Activated naive CD4-positive, alpha-beta T cell treated with anti-CD3 and anti-CD28 coated beads, Interleukin-2, amount 50 U/mL, for 24 hours (primary cell): ENCODE data around the gene WFDC9.
"Not testable (repeated sequence)": the region's sequence is repeated elsewhere in the genome, so short reads cannot be mapped to it uniquely, and the experiment has no call there.

ENCODE experiments used
- H3K27ac Mint-ChIP-seq: one replicate; pipeline ENCODE4 v1.8.0; 2021; ENCODE audit warnings: mild to moderate bottlenecking, mixed read lengths
- H3K27me3 Mint-ChIP-seq: one replicate; pipeline ENCODE4 v1.8.0; 2021; ENCODE audit warnings: mixed read lengths
- H3K36me3 Mint-ChIP-seq: one replicate; pipeline ENCODE4 v1.8.0; 2021; ENCODE audit warnings: mixed read lengths
- H3K4me1 Mint-ChIP-seq: one replicate; pipeline ENCODE4 v1.8.0; 2021; ENCODE audit warnings: mixed read lengths
- H3K4me3 Mint-ChIP-seq: one replicate; pipeline ENCODE4 v1.8.0; 2021; ENCODE audit warnings: mild to moderate bottlenecking, mixed read lengths
- H3K9me3 Mint-ChIP-seq: one replicate; pipeline ENCODE4 v1.8.0; 2021; ENCODE audit warnings: mixed read lengths

WFDC9 gene

DNA sequence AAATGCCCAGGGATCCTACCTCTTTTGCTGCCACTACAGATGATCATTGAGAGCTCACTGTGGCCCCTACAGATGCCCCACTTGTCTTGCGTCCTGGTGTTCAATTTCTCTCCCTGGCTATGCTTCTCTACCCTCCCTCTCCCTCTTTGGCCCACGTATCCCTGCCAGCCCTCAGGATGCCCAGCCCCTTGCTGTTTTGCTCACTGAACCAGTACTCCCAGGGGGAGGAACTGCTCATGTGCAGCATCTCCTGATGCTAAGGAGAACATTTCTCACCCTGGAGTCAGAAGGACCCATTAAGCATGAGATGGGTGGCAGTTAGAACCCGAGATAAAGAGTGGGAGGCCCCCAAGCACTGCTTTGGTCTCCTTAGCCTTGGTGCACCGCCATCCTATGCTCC lies at the start of gene WFDC9:
Gene WFDC9, minus strand, starts transcription at position 101 of the 400 bp plus-strand sequence. CDS start 21,103 bp downstream, outside the sequence.
- Mint-ChIP-seq H3K27ac (no peak within 1 kb of the TSS), H3K4me1 (no peaks in the 10 kb centered on the region), H3K27me3 (peaks cover 14% of the 10 kb centered on the region), H3K36me3 (no peaks in the 10 kb centered on the region), H3K9me3 (no peaks in the 10 kb centered on the region), H3K4me3 (no peak within 1 kb of the TSS)

DNA sequence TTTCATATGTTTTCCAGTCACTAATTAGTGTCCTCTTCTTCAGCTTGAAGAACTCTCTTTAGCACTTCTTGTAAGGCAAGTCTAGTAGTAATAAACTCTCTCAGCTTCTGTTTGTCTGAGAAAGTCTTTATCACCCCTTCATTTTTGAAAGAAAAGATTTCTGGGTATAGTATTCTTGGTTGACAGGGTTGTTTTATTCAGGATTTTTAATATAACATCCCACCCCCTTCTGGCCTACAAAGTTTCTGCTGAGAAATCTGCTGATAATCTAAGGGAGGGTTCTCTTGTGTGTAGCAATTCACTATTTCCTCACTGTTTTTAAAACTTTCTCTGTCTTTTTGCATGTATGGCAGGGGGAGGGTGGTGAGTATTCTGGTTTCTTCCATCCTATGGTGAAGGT lies 48.6 kb upstream of the WFDC9 start:
- H3K9me3 Mint-ChIP-seq, result peaks cover 18% of the 10 kb centered on the region
- H3K27ac Mint-ChIP-seq, result no peak overlapping the region
- peaks cover 13% of the 10 kb centered on the region for H3K27me3 Mint-ChIP-seq
- H3K4me3 Mint-ChIP-seq, result no peak overlapping the region
- H3K36me3 Mint-ChIP-seq, result no peaks in the 10 kb centered on the region
- H3K4me1 Mint-ChIP-seq, result no peaks in the 10 kb centered on the region

DNA sequence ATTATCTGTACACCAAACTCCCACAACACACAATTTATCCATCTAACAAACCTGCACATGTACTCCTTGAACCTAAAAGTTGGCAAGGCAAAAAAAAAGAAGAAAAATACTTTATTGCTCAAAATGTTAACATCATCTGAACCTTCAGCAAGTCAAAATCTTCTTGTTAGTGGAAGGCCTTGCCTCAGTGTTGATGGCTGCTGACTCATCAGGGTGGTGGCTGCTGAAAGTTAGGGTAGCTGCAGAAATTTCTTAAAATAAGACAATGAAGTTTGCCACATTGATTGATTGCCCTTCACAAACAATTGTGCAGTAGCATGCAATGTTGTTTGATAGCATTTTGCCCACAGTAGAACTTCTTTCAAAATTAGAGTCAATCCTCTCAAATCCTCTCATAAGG lies 41.7 kb upstream of the WFDC9 start:
- peaks cover 23% of the 10 kb centered on the region for H3K27me3 Mint-ChIP-seq
- no peak overlapping the region for H3K4me3 Mint-ChIP-seq
- no peaks in the 10 kb centered on the region for H3K4me1 Mint-ChIP-seq
- H3K27ac Mint-ChIP-seq, result no peak overlapping the region
- no peaks in the 10 kb centered on the region for H3K36me3 Mint-ChIP-seq
- H3K9me3 Mint-ChIP-seq, result peaks cover 4% of the 10 kb centered on the region

DNA sequence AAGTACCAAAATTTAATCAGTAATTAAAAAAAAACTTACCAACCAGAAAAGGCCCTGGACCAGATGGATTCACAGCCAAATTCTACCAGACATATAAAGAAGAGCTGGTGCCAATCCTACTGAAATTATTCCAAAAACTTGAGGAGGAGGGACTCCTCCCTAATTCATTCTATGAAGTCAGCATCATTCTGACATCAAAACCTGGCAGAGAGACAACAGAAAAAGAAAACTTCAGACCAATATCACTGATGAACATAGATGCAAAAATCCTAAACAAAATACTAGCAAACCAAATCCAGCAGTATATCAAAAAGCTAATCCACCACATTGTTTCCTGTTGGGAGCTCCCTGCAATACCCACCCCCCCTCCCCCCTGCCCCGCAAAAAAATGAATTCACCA lies 39.1 kb upstream of the WFDC9 start, which contains the start of gene WFDC11:
Gene WFDC11, minus strand, starts transcription at position 101 of the 400 bp plus-strand sequence. CDS start 19,639 bp downstream, outside the sequence.
- Mint-ChIP-seq H3K27ac (no peak within 1 kb of the TSS), H3K9me3 (no peaks in the 10 kb centered on the region), H3K27me3 (peaks cover 20% of the 10 kb centered on the region), H3K4me1 (no peaks in the 10 kb centered on the region), H3K36me3 (no peaks in the 10 kb centered on the region), H3K4me3 (no peak within 1 kb of the TSS)

DNA sequence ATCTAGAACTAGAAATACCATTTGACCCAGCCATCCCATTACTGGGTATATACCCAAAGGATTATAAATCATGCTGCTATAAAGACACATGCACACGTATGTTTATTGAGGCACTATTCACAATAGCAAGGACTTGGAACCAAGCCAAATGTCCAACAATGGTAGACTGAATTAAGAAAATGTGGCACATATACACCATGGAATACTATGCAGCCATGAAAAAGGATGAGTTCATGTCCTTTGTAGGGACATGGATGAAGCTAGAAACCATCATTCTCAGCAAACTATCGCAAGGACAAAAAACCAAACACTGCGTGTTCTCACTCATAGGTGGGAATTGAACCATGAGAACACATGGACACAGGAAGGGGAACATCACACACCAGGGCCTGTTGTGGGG lies 26.0 kb upstream of the WFDC9 start:
- H3K27ac Mint-ChIP-seq, H3K36me3 Mint-ChIP-seq, H3K4me1 Mint-ChIP-seq, H3K9me3 Mint-ChIP-seq, H3K27me3 Mint-ChIP-seq, H3K4me3 Mint-ChIP-seq: not testable (repeated sequence)

DNA sequence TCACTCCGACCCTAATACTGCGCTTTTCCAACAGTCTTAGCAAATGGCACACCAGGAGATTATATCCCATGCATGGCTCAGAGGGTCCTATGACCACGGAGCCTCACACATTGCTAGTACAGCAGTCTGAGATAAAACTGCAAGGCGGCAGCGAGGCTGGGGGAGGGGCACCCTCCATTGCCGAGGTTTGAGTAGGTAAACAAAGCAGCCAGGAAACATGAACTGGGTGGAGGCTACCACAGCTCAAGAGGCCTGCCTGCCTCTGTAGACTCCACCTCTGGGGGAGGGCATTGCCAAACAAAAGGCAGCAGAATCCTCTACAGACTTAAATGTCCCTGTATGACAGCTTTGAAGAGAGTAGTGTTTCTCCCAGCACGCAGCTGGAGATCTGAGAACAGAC lies 20.6 kb upstream of the WFDC9 start:
- H3K4me1 Mint-ChIP-seq, result not testable (repeated sequence)

DNA sequence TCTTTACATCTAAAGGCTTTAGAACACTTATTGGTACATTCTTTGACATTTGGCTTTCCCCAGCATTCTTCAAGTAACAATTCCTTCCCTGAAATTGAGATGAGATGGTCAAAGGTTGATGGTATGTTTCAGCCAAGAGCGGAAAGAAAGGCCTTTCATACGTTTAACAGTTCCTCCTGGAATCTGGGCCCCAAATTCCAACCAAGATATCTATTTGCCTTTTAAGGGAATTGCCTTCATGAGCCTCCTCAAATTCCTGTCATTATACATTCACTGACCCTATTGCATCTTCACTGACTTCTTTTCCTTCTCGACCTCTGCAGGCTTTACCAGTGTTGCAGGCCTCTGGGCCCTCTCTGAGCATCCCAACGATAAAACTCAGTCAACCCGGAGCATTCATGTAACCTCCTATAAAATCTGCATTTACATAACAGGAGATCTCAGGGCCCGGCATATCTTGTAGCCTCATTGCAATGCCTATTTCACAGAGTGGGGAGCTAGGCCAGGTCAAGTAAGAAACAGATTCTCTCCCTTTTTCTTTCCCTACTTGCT lies 18.3 kb upstream of the WFDC9 start:
- no peaks in the 10 kb centered on the region for H3K9me3 Mint-ChIP-seq

More for the DNA sequence above, 20.6 kb upstream of the WFDC9 start:
- not testable (repeated sequence) for H3K36me3 Mint-ChIP-seq, H3K4me3 Mint-ChIP-seq, H3K27ac Mint-ChIP-seq, H3K9me3 Mint-ChIP-seq
- H3K27me3 Mint-ChIP-seq, result peaks cover 11% of the 10 kb centered on the region

DNA sequence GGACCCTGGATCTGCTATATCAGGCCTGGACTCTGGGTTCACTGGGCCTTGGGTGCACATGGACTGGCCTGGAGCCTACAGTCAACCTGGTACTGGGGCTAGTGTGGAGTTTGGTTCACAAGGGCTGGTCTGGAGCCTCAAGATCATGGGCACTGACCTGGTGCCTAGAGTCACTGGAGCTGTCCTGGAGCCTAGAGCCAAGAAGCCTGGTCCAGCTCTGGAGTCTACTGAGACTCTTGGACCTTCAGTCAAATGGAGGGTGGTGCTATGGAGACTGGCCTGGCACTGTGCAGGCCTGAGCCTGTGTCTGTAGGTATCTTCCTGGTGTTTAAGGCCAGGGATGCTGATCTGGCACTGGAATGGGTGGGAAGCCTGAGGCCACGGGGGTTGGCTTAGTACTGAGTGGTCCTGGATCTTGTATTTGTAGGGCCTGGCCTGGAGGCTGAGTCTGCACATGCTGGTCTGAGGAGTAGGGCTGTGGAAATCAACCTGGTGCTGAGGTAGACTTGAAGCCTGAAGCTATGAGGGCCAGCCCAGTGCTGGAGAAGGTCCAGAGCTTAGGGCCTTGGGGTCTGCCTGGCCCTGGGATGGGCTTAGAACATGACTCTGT lies 16.5 kb upstream of the WFDC9 start:
- Mint-ChIP-seq H3K36me3 (no peaks in the 10 kb centered on the region), H3K9me3 (no peaks in the 10 kb centered on the region), H3K27me3 (peaks cover 4% of the 10 kb centered on the region), H3K4me1 (no peaks in the 10 kb centered on the region), H3K4me3 (no peak overlapping the region), H3K27ac (no peak overlapping the region)

More for the DNA sequence above, 18.3 kb upstream of the WFDC9 start:
- Mint-ChIP-seq H3K27ac (no peak overlapping the region), H3K27me3 (peaks cover 8% of the 10 kb centered on the region), H3K4me3 (no peak overlapping the region), H3K36me3 (no peaks in the 10 kb centered on the region), H3K4me1 (no peaks in the 10 kb centered on the region)

DNA sequence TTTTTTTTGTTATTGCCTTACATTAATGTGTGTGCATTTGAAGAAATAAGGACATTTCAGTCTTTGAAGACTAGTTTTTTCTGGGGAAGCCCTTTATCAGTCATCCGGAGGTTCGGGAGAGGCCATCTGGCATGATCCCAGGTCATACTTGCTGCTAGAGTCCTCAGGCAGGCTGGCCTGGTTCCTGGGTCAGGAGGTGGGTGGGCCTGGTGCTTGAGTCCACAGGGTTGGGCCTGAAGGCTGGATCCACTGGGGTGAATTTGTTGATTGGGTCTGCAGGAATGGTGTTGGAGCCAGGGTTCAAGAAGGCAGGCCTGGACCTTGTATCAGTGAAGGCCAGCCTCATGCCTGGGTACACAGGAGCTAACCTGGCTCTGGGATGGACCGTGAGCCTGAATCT lies 15.8 kb upstream of the WFDC9 start:
- Mint-ChIP-seq H3K4me3 (no peak overlapping the region), H3K27me3 (peaks cover 3% of the 10 kb centered on the region), H3K9me3 (no peaks in the 10 kb centered on the region), H3K4me1 (no peaks in the 10 kb centered on the region), H3K36me3 (no peaks in the 10 kb centered on the region), H3K27ac (no peak overlapping the region)

DNA sequence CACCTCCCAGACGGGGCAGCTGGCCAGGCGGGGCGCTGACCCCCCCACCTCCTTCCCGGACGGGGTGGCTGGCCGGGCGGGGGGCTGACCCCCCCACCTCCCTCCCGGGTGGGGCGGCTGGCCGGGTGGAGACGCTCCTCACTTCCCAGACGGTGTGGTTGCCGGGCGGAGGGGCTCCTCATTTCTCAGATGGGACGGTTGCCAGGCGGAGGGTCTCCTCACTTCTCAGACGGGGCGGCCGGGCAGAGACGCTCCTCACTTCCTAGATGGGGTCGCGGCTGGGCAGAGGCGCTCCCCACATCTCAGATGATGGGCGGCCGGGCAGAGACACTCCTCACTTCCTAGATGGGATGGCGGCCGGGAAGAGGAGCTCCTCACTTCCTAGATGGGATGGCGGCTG lies 14.8 kb upstream of the WFDC9 start:
- H3K4me1 Mint-ChIP-seq, H3K4me3 Mint-ChIP-seq, H3K36me3 Mint-ChIP-seq, H3K9me3 Mint-ChIP-seq, H3K27ac Mint-ChIP-seq, H3K27me3 Mint-ChIP-seq: not testable (repeated sequence)

DNA sequence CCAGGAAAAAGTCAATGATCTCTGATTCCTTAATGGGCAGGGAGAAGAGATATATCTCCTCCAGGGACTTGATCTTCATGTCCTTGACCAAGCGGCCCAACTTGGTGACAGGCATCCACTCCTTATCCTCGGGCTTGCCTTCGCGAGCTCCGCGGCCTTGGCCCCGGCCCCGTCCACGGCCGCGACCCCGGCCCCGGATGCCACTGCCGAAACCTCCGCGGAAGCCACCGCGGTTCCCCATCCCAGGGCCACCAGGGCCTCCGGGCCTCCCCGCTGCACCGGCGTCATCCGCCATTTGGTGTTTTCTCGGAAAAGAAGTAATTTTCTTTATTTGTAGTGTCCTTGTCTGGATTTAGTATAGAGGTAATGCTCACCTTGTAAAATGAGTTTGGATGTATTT lies 10.0 kb upstream of the WFDC9 start:
- H3K27ac Mint-ChIP-seq, H3K9me3 Mint-ChIP-seq, H3K36me3 Mint-ChIP-seq, H3K4me1 Mint-ChIP-seq, H3K4me3 Mint-ChIP-seq: not testable (repeated sequence)
- H3K27me3 Mint-ChIP-seq, result peaks cover 11% of the 10 kb centered on the region

DNA sequence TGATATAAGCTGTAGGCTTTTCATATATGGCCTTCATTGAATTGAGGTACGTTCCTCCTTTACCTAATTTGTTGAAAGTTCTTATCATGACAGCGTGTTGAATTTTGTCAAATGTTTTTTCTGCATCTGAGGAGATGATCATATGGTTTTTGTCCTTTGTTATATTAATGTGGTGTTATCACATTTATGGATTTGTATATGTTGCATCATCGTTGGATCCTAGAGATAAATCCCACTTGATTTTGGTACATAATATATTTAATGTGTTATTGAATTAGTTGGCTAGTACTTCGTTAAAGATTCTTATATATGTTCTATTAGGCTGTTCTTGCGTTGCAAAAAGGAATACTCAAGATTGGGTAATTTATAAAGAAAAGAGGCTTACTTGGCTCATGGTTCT lies 8.6 kb upstream of the WFDC9 start:
- Mint-ChIP-seq H3K4me3 (no peak overlapping the region), H3K4me1 (no peaks in the 10 kb centered on the region), H3K27ac (no peak overlapping the region), H3K27me3 (peaks cover 11% of the 10 kb centered on the region), H3K9me3 (no peaks in the 10 kb centered on the region), H3K36me3 (no peaks in the 10 kb centered on the region)

DNA sequence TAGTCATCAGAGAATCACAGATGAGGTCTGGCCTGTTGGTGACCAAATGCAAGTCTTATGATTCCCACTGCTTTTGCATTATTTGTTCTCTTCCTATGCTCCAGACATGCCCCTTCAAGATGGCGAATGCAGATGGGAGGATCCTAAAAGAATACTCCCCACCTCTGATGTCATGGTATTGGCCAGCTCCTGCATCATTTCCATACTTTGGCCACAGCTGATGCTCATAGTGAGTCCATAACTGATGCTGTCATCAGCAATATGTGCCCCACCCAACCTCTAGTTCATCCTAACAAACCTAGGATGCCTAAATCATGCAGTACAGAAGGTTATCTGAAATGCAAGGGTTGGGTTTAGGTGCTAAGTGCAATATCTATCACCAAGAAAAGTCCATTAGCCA lies 5.4 kb upstream of the WFDC9 start:
- H3K36me3 Mint-ChIP-seq, result no peaks in the 10 kb centered on the region
- H3K27me3 Mint-ChIP-seq, result peaks cover 15% of the 10 kb centered on the region
- no peaks in the 10 kb centered on the region for H3K4me1 Mint-ChIP-seq
- H3K27ac Mint-ChIP-seq, result no peak overlapping the region
- H3K4me3 Mint-ChIP-seq, result no peak overlapping the region
- no peaks in the 10 kb centered on the region for H3K9me3 Mint-ChIP-seq

DNA sequence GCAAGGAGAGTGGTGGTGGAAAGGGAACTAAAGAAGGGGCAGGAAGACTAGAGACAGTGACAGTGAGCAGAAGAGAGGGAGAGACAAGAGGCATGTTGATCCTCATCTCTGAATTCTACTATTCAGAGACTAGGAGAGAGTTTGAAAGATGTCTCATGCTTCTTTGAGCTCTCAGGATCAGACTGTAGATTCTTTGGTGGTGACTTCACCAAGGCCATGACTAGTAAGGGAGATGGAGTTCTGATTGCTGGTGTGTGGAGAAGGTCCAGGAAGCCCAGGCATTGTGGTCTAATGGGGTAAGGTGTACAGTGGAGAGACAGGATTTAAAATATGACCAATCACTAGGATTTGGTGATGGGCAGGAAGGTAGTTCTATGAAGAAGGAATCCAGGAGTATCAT lies 713 bp downstream of the WFDC9 start:
- peaks cover 15% of the 10 kb centered on the region for H3K27me3 Mint-ChIP-seq
- no peaks in the 10 kb centered on the region for H3K36me3 Mint-ChIP-seq
- H3K9me3 Mint-ChIP-seq, result no peaks in the 10 kb centered on the region
- H3K4me3 Mint-ChIP-seq, result no peak overlapping the region
- no peak overlapping the region for H3K27ac Mint-ChIP-seq
- H3K4me1 Mint-ChIP-seq, result no peaks in the 10 kb centered on the region

DNA sequence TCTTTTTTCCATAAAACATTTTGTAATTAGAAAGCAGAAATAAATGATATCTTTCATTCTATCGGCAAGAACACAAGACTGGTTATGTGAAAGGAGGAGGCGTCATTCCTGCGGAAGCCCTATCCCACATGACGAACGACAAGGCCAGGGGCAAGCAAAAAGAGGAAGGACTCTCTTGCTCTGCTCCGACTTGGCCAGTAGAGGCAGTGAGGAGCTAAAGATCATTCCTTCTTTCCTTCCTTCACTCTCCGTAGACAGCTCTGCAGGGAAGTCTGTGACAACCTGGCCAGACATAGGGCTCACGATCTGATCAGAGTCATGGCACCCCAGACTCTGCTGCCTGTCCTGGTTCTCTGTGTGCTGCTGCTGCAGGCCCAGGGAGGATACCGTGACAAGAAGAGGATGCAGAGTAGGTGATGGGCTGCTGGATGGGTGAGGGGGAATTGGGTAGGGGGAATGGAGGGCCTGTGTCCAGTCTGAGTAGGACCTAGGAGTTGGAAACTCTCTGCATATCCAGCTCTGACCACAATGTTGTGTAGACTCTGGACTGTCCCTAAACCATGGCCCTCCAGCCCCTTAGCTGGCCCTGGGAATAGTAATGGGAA lies 1.5 kb downstream of the WFDC9 start, which contains the start of gene WFDC10A:
Gene WFDC10A, plus strand, starts transcription at position 244 of the 605 bp plus-strand sequence. Its CDS starts 75 bp downstream, at position 319.
- no peaks in the 10 kb centered on the region for H3K4me1 Mint-ChIP-seq
- no peaks in the 10 kb centered on the region for H3K36me3 Mint-ChIP-seq
- H3K27me3 Mint-ChIP-seq, result peaks cover 15% of the 10 kb centered on the region
- H3K9me3 Mint-ChIP-seq, result no peaks in the 10 kb centered on the region
- no peak within 1 kb of the TSS for H3K27ac Mint-ChIP-seq
- no peak within 1 kb of the TSS for H3K4me3 Mint-ChIP-seq

DNA sequence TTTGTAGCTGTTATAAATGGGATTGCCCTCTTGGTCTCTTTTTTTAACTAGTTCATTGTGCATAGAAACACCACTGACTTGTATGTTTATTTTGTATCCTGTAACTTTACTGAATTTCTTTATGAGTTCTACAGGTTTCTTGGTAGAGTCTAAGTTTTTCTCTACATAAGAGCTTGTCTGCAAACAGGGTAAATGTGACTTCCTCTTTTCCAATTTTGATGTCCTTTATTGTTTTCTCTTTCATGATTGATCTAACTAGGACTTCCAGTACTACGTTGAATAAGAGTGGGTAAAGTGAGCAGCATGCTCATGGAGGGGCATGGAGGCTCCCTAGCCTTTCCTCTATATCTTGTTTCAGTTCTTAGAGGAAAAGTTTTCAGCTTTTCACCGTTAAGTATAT lies 4.5 kb downstream of the WFDC9 start:
- no peak overlapping the region for H3K27ac Mint-ChIP-seq
- no peaks in the 10 kb centered on the region for H3K36me3 Mint-ChIP-seq

More for the DNA sequence above, 4.5 kb downstream of the WFDC9 start:
- Mint-ChIP-seq H3K4me3 (no peak overlapping the region), H3K9me3 (no peaks in the 10 kb centered on the region), H3K4me1 (no peaks in the 10 kb centered on the region), H3K27me3 (peaks cover 10% of the 10 kb centered on the region)
